Embryonic facial prominence (tissue), 1 donor: Measurements from ENCODE around the gene FRG2B.
"Not testable (repeated sequence)": the region's sequence is repeated elsewhere in the genome, so short reads cannot be mapped to it uniquely, and the experiment has no call there.

Experiments
- DNase-seq: peaks from one replicate; pipeline ENCODE4 v3.0.0-alpha.2; 2016; ENCODE audit errors: extremely low spot score

The FRG2B gene

DNA sequence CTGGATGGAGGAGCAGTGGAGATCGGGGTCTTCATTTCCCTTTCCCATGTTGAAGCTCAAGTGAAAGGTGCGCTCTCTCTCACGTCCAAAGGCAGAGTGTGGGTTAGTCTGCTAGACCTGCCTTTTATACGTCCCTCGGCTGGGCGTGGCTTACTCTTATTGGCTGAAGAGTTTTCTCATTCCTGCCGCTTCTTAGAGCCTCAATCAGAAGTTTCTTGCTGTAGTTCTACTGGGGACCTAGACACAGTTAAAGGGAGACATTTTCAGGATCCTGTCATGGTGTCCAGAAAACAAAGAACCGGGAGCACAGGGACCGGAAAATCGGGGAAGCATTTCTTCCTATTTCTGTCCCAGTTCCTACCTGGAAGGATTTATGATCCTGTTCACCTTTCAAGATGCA lies at the start of gene FRG2B:
FRG2B (minus strand) TSS at position 101 of the 400 bp plus-strand sequence; CDS start at position 48, 53 bp downstream.
- not testable (repeated sequence) for DNase-seq

- DNase-seq = not testable (repeated sequence)
Measured at GRCh38 chr10:133667446-133667845, 40.9 kb upstream of the FRG2B start.

GRCh38 chr10:133663544-133664160 lies 37.1 kb upstream of the FRG2B start:
- DNase-seq = not testable (repeated sequence)

DNA sequence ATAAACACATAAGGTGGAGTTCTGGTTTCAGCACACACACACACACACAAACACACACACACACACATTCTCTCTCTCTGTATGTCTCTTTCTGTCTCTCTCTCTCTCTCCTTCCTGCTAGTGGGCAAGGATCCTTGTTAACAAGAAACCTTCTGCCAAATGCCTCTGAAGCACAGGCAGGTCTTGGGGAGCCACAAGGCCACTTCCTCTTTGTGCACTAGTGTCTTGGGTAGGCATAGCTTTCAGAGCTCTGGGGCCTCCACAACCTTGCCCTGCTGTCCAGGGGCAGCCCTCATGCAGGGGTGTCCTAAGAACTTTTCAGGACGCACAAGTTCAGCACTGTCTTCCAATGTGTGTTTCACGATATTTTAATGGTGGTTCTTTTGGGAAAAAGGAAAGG lies 34.5 kb upstream of the FRG2B start:
- DNase-seq = not testable (repeated sequence)

- not testable (repeated sequence) for DNase-seq
Measured at GRCh38 chr10:133660516-133660915, 33.9 kb upstream of the FRG2B start.

DNA sequence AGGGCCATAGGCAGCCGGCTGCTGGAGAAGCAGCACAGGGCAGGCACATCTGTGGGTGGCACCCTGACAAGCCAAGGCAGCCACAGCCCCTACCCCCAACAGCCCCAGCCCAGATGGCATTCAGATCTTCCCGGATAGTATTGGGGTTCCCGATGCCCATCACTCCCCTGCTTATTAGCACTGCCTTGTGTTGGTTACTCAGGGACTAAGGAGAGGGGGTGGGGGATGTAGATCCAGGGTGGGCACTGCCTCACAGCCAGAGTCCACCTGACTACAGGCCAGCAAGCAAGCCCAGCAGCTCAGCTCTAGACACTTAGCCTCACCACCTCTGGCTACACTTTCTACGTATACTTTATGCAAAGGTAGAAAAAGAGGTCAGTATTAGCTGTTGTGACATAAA lies 30.7 kb upstream of the FRG2B start:
- DNase-seq = not testable (repeated sequence)

DNA sequence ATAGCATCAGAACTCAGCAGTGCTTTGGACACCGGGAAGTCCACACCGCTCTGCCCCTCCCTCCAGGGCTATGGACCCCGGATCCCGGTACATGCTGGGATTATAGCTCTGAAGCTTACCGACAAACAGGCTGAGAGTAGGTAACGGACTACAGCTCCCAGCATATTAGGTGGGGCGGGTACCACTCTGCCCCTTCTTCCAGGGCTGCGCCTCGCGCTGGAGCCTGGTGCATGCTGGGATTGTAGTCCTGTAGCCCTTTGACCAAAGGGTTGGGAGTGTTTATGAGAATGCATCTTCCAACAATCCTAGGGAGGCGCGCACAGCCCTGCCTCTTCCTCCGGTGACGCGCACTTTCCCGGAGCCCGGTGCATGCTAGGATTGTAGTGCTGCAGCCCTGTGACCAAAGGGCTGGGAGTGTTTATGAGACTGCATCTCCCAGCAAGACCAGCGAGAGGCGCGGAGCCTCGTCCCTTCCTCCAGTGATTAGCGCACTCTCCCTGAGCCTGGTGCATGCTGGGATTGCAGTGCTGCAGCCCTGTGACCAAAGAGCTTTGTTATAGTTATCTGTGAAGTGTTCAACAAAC lies 22.4 kb upstream of the FRG2B start:
- not testable (repeated sequence) for DNase-seq

- not testable (repeated sequence) for DNase-seq
Measured at GRCh38 chr10:133647075-133647748, 20.6 kb upstream of the FRG2B start.

- DNase-seq = not testable (repeated sequence)
Measured at GRCh38 chr10:133637846-133638235, 11.2 kb upstream of the FRG2B start.

DNA sequence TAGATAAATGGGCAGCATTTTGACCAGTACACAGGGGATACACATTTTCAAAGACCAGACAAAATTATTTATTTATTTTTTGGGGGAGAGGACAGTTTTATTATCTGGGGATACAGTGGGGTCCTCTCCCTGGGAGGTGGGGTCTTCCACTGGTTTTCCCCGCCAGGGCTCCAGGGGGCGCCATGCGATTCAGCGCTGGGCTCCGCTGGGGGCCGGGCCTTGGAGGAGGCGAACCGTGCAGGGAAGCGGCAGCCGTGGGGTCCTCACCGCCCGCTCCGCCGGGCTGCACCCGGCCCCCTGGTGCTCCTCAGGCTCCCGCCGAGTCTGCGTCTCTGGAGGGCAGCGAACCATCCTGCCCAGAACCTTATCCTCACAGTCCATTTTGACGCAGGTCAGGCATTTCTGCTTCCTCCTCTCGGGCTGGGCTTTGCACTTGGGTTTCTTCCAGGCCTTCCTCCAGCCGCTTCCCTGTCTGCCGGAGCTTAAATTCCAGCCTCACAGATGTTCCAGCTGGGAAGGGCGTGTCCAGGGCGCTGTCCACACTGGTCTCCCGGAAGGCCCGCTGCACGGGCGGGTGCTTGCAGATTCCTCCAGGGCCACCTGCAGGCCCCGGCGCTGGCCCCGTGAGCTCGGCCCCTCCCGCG lies 10.7 kb upstream of the FRG2B start:
- not testable (repeated sequence) for DNase-seq

DNA sequence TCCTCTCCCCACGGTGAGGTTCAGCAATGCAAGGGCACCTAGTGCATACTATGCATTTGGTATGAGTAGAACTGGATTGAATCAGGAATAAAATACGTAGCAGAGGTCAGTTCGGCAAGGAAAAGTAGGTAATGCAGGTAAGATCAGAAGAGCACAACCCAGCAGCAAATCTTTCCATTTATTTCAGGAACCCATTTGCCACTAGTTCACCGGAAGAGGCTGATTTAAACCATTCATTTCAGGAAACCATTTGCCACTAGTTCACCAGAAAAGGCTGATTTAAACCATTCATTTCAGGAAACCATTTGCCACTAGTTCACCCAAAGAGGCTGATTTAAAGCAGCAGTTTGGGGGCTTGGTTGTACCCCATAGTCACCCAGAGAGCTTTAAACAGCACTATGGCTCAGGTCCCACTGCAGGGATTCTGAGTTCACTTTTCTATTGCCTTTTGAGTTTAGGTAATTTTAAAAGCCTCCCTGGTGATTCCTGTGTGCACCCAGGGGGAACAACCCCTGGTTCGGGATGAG lies 4.2 kb upstream of the FRG2B start:
- DNase-seq = not testable (repeated sequence)

DNA sequence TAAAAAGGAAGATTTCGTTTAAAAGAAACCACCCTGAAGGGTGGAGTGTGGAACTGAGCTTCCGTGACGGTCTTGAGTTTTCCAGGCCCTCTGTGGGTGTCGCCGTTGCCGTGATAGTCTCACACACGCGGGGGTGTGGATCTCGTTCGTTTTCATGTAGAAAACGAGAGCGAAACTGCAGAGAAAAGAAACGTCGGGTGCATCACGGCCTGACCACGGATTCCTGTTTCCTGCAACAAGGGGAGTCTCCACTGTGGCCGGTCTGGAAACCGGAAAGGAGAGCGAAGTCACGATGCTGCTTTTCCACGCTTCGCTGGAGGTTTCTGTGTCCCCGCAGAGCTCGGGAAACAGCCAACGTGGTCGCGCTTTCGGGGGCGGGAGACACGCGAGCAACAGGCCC lies 4.1 kb downstream of the FRG2B start:
- not testable (repeated sequence) for DNase-seq

GRCh38 chr10:133618851-133619250 lies 7.7 kb downstream of the FRG2B start:
- DNase-seq = no peak

- DNase-seq = no peak
Measured at GRCh38 chr10:133617196-133617595, 9.4 kb downstream of the FRG2B start.

GRCh38 chr10:133616371-133617130 lies 10.0 kb downstream of the FRG2B start:
- no peak for DNase-seq

- DNase-seq = no peak
Measured at GRCh38 chr10:133614830-133615580, 11.6 kb downstream of the FRG2B start.

- no peak for DNase-seq
Measured at GRCh38 chr10:133613699-133614098, 12.9 kb downstream of the FRG2B start.

DNA sequence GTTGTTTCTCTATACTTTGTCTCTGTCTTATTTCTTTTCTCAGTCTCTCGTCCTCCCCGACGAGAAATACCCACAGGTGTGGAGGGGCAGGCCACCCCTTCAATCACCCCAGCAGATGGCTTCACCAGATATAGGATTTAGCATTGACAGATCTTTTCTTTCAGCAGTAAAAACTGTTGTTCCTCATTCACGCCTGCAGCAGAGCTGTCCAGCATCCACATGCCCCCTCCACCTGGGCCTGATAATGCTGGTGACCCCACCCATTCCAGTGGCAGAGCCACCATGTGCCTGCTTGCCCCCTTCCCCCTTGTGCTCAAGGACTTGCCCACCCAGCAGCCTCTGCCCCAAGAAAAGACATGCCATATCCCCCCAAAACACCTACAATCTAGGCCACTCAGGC lies 15.5 kb downstream of the FRG2B start:
- no peak for DNase-seq

GRCh38 chr10:133608855-133609254 lies 17.7 kb downstream of the FRG2B start:
- DNase-seq = no peak

GRCh38 chr10:133603434-133603833 lies 23.2 kb downstream of the FRG2B start:
- not testable (repeated sequence) for DNase-seq

GRCh38 chr10:133600657-133601056 lies 25.9 kb downstream of the FRG2B start:
- no peak for DNase-seq
